ENCODE data around the gene SOCS3. TPM values are rescaled to one million over a fixed set of nuclear protein-coding genes. Genes with fewer than 3 reads are reported as not detected.

Gene SOCS3
- total RNA-seq, 1 donor from 2014 or later = 36.0 TPM

GRCh38 chr17:78391051-78391431, 31.2 kb upstream of the SOCS3 start:
- no peak for DNase-seq (ENCODE audit: low read depth)

GRCh38 chr17:78390241-78391050, 30.6 kb upstream of the SOCS3 start:
- DNase-seq (ENCODE audit: low read depth) = peak; percentile 98

GRCh38 chr17:78387977-78388941, 28.4 kb upstream of the SOCS3 start:
- DNase-seq (ENCODE audit: low read depth) = no peak

- no peak for DNase-seq (ENCODE audit: low read depth)
Observed at GRCh38 chr17:78384479-78385175, 24.8 kb upstream of the SOCS3 start.

GRCh38 chr17:78383725-78384471, 24.0 kb upstream of the SOCS3 start:
- DNase-seq (ENCODE audit: low read depth) = peak; percentile 83

- DNase-seq (ENCODE audit: low read depth) = no peak
Observed at GRCh38 chr17:78381601-78382232, 21.8 kb upstream of the SOCS3 start.

- DNase-seq (ENCODE audit: low read depth) = no peak
Observed at GRCh38 chr17:78380370-78380769, 20.5 kb upstream of the SOCS3 start.

GRCh38 chr17:78379131-78379491, 19.2 kb upstream of the SOCS3 start:
- DNase-seq (ENCODE audit: low read depth) = no peak

- DNase-seq (ENCODE audit: low read depth) = peak; percentile 83
Observed at GRCh38 chr17:78378225-78379130, 18.6 kb upstream of the SOCS3 start, which contains the start of gene PGS1. Gene PGS1 (plus strand): TSS chr17:78378649. CDS start chr17:78378666, 17 bp downstream.

GRCh38 chr17:78377858-78378224, 18.0 kb upstream of the SOCS3 start:
- no peak for DNase-seq (ENCODE audit: low read depth)

GRCh38 chr17:78376161-78376560, 16.3 kb upstream of the SOCS3 start:
- DNase-seq (ENCODE audit: low read depth) = no peak

- peak; percentile 51 for DNase-seq (ENCODE audit: low read depth)
Observed at GRCh38 chr17:78375401-78376151, 15.7 kb upstream of the SOCS3 start.

- peak; percentile 40 for DNase-seq (ENCODE audit: low read depth)
Observed at GRCh38 chr17:78374631-78375274, 14.9 kb upstream of the SOCS3 start.

GRCh38 chr17:78374189-78374588, 14.3 kb upstream of the SOCS3 start:
- DNase-seq (ENCODE audit: low read depth) = no peak

GRCh38 chr17:78372841-78373240, 13.0 kb upstream of the SOCS3 start:
- no peak for DNase-seq (ENCODE audit: low read depth)

- no peak for DNase-seq (ENCODE audit: low read depth)
Observed at GRCh38 chr17:78371056-78371455, 11.2 kb upstream of the SOCS3 start.

GRCh38 chr17:78369791-78370381, 10.0 kb upstream of the SOCS3 start:
- no peak for DNase-seq (ENCODE audit: low read depth)
